CD4-positive, alpha-beta T cell treated with Interferon alpha-2 for 1 hour (primary cell): ENCODE results near the gene DHX38.
"Not testable (repeated sequence)": the region's sequence is repeated elsewhere in the genome, so short reads cannot be mapped to it uniquely, and the experiment has no call there.

Experiments
- DNase-seq, 2 donors: peaks; one replicate each; pipeline ENCODE4 v3.0.0-alpha.2; 2020 to 2022

The DHX38 gene

DNA sequence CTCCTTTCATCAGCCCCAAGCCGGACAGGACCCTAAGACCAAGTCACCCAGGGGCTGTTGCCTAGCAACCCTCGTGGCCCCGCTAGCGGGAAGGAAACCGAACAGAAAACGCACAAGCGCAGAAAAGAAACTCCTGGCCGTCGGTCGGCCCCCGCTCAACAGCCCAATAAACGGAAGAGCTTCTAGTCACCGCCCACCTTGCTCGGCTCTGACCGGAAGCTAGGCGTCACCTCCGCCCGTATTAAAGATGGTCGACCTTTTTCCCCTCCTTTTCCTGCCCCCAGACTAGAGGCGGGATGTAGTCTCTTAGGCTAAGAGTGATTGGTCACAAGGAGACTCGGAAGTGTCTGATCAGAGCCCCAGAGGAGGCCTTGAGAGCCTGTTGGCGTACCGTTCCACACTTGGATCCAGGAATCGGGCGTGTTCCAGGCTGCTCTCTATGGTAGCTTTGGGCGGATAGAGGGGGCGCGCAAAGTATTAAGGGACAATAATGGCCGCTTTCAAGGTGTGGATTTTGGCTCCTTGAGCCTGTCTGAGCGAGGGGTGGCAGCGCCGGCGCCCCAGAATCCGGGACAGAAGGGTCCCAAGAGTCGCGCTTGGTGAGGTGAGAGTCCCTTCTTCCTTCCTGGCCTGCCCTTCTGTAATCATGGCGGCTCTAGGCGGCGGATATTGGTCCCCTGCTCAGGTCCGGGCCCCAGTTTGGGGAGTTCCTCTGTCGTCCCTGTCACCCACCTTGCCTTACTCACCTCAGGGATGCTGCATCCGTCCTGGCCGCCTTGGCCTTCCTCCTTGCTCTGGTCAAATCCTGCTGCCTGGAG is at the start of gene DHX38, which contains the start of gene TXNL4B:
Gene DHX38 (plus strand): TSS at position 400 of the 818 bp plus-strand sequence. CDS start 2,311 bp downstream, outside the sequence.
Gene TXNL4B (minus strand): TSS at position 173 of the 818 bp plus-strand sequence. CDS start 2,871 bp downstream, outside the sequence.
- peak; percentile 96 to 97 for DNase-seq

DNA sequence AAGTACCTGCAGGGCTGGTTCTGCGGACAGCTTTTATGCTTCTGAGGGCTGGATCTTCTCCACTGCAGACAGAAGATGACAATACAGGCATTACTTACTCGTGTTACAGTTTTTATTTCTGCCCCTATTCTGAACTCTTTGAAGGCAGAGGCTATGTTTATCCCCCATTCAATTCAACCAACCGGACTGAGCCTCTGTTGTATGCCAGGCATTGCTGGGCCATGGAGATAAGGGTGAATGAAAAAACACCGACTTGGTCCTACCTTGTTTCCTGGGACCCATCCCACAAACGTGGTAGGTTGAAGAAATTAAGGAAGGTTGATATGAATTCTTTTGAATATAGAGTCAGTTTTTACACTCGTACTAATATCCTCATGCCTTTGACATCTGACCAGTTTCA is 49.4 kb upstream of the DHX38 start:
- no peak for DNase-seq

DNA sequence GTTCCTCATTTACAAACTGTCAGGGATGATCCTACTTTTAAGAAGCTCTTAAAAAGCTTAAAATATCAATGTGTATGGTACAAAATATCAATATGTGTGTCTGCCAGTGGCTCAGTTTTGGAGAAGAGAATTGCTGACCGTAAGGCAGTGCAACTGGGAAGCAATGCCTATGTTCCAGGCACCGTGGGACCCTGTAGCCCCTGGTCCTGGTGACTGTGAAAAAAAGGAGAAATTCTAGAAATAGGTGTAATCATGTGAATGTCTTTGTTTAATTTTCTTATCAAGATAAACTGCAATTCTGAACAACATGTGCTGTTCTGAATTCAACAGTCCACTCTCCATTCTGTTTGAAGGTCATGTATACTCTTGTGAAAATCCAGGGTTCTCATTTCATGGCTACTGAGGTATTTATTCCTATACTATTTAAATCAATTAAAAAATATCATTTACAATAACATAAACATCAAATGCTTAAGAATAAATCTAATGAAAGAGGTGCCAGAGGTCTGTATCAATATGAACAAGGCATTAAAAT is 48.8 kb upstream of the DHX38 start:
- no peak for DNase-seq

DNA sequence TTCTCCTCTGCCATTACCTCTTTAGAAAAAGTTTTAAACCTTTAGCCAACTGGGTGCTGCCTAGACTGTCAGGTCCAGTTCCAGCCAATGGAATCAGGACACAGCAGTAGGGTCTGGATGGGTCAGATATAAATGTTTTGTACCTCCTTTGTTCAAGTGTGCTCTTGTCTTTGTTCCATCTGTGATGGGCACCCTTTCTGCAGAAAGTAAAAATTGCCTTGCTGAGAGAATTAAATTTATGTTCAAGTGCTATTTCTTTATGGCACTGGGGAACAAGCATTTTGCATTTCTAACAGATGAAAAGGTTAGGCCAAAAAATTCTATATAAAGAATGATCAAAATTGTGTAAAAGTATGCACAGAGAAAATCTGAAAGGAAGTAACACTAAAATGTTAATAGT is 44.5 kb upstream of the DHX38 start:
- no peak for DNase-seq

DNA sequence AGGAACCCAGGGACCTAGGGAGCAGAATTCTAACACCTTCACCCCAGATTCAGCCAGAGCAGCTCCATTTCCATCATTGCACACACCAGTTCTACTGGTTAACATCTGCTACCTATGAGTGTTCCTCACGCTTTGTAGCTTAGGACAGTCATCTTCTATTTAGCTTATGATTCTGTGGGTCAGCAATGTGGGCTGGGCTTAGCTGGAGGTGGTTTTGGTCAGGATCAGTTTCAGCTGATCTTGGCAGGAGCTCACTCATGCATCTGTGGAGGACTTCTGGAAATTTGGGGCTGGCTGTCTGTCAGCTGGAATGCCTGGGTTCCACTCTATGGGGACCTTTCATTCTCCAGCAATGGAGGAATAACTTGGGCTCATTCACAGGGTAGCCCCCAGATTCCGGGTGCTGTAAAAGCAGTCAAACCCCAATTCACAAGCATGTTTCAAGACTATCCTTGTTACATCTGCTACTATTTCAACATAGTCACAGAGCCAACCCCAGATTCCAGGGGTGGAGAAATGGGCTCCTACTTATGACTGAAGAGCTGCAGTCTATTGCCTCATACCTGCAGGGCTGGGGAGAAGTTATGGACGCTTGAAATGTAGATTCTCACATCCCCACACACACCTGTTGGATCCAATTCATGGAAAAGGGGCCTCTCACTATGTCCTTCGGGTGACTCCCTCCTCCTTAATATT is 42.7 kb upstream of the DHX38 start:
- no peak for DNase-seq

DNA sequence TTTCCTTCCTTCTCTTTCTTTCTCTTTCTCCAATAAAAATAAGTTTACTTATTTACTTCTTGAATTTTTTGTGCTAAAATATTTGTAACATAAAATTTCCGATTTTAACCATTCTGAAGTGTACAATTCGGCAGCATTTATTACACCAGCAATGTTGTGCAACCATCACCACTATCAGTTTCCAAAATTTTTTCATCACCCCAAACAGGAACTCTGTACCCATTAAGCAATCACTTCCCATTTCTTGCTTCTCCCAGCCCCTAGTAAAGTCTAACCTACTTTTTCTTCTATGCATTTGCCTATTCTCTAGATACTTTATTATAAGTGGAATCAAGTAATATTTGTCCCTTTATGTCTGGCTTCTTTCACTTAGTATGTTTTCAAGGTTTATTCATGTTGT is 41.8 kb upstream of the DHX38 start:
- no peak for DNase-seq

DNA sequence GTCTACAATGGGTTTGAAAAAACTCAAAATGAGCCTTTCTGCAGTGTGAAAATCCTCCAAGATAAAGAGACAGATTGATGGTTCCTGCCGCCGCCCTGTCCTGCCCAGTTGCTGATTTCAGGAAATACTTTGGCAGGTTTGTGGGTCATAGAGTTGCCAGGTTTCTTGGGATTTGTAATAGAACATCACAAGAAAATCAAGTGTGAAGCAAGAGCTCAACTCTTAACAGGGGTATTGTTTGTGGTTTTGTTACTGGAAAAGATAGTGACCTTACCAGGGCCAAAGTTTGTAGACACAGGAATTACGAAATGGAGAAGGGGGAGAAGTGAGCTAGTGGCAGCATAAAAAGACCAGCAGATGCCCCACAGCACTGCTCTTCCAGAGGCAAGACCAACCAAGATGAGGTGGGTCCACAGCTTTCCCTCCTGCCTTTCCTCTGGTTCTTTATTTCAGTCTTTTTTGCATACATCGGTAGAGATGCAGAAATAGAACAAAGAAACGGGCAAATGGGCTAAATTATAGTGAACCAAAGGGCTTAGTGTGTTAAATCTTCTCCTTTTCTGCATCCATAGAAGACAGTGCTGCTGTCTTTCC is 39.3 kb upstream of the DHX38 start, which contains the start of gene HP:
Gene HP (plus strand): TSS at position 252 of the 594 bp plus-strand sequence. CDS start 148 bp downstream, at position 400.
- not testable (repeated sequence) for DNase-seq

DNA sequence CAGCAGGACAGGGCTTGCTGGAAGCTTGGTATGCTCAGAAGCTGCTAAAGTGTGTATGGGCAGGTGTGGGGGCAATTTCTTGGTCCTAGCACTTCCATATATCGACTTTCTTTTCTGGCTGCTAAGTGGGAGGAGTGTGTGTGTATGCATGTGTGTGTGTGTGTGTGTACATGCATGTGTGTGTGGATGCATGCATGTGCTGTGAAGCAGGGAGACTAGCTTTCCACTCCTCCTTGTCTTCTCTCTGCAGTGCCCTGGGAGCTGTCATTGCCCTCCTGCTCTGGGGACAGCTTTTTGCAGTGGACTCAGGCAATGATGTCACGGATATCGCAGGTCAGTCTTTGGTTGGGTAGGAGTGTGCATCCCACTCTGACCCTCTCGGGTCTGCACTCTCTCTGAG is 37.7 kb upstream of the DHX38 start:
- DNase-seq: no peak

DNA sequence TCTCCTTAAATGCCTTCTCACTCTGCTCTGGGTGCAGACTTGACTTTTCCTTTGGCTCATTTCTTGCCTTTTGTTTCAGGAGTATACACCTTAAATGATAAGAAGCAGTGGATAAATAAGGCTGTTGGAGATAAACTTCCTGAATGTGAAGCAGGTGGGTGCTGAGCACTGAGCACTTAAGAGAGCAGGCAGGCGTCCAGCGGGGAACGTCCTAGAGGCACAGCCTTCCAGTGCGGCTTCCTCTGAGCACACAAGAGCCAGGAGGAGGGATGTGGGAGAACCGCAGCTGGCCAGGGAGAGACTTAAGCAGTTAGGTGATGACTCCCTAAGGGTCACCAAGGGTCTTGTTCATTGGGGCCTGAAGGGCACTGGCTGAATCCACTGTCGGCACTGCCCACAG is 36.3 kb upstream of the DHX38 start:
- not testable (repeated sequence) for DNase-seq

DNA sequence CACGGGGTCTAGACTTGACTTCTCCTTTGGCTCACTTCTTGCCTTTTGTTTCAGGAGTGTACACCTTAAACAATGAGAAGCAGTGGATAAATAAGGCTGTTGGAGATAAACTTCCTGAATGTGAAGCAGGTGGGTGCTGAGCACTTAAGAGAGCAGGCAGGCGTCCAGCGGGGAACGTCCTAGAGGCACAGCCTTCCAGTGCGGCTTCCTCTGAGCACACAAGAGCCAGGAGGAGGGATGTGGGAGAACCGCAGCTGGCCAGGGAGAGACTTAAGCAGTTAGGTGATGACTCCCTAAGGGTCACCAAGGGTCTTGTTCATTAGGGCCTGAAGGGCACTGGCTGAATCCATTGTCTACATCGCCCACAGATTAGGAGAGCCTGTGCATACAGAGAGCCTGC is 34.6 kb upstream of the DHX38 start:
- not testable (repeated sequence) for DNase-seq

DNA sequence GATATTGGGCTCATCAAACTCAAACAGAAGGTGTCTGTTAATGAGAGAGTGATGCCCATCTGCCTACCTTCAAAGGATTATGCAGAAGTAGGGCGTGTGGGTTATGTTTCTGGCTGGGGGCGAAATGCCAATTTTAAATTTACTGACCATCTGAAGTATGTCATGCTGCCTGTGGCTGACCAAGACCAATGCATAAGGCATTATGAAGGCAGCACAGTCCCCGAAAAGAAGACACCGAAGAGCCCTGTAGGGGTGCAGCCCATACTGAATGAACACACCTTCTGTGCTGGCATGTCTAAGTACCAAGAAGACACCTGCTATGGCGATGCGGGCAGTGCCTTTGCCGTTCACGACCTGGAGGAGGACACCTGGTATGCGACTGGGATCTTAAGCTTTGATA is 33.2 kb upstream of the DHX38 start:
- no peak for DNase-seq

DNA sequence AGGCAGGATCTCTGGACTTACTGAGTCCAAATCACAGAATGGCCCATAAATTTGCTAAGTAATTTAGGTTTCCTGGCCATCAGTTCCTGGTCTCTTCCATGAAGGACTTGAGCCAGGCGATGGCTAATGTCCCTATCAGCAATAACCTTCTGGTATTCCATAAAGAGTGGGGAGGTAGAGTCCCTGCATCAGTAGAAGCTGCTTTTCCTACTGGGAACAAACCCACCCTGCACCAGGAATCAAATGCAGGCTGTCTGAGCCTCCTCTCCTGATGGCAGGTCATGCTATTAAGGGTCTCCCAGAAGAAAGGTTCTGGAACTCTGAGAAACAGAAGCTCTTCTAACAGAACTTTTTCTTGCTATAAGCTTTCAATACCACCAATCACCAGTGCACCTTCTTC is 32.1 kb upstream of the DHX38 start:
- no peak for DNase-seq

DNA sequence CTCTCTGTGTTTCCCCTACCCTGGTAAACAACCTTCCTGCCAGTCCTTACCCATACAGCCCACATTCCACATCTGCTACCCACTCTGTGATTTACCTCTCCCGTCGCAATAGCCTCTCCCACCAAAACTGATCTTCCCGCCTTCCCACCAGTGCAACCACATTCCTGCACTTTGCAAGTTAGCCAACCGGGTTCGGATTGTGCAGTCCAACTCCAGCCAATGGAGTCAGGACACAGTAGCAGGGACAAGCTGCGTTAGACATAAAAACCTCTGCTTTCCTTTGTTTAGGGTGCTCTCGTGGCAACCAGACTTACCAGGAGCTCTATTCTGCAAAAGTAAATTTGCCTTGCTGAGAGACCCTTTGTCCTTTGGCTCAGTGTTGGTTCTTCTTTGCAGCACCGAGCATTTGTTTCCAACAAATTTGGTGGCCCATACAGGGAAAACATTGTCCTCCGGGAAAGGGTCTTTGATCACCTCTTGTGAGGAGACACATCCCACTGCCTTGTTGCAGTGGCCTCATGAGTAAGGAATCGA is 29.2 kb upstream of the DHX38 start:
- DNase-seq: no peak

DNA sequence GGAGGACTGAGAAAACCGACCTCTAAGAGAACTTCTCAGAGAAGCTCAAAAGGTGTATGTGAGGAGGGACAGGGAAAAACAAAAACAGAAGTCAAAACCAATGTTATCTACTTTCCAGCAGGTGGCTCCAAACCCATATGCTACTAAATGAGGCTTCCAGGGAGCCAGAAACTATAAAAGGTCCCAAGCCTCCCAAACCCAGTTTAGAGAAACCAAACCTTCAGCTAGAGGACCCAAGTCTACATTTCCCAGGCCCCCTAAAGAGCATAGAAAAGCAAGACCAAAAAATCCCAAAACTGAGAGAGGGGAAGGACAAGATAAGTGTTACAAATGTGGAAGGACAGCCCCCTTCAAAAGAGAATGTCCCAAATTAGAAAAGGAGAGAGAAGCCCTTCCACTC is 26.9 kb upstream of the DHX38 start:
- DNase-seq: peak in 1 of 2 donors; percentile 27

DNA sequence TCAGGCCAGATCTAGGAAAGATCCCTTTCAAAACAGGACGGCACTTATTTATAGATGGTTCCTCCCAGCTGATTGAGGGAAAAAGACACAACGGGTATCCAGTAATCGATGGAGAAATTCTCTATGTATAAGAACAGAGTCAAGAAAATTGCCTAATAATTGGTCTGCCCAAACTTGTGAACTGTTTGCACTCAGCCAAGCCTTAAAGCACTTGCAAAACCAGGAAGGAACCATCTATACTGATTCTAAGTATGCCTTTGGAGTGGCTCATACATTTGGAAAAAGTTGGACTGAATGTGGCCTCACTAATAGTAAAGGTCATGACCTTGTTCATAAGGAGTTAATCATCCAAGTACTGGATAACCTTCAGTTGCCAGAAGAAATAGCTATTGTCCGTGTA is 24.7 kb upstream of the DHX38 start:
- DNase-seq: no peak

DNA sequence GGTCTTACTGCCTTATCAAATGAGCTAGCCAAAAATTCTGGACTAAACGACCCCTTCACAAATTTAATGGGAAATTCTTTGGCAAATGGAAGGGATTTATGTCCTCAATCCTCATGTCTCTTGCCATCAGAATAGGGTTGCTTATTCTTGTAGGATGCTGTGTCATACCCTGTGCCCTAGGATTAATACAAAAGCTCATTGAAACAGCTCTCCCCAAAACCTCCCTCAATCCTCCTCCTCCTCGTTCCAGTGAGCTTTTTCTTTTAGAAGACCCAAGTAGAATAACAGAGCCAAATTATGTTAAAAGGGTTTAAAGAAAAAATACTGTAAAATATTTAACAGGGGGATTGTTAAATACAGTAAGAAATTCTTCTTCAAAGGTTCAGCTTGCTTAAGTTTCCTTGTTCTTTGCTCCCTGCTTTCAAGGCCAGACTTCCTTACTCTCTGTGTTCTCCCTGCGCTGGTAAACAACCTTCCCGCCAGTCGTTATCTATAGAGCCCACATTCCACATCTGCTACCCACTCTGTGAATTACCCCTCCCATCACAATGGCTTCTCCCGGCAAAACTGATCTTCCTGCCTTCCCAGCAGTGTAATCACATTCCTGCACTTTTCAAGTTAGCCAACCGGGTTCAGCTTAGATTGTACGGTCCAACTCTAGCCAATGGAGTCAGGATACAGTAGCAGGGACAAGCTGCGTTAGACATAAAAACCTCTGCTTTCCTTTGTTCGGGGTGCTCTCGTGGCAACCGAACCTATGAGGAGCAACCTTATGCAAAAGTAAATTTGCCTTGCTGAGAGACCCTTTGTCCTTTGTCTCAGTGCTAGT is 20.9 kb upstream of the DHX38 start:
- no peak for DNase-seq

DNA sequence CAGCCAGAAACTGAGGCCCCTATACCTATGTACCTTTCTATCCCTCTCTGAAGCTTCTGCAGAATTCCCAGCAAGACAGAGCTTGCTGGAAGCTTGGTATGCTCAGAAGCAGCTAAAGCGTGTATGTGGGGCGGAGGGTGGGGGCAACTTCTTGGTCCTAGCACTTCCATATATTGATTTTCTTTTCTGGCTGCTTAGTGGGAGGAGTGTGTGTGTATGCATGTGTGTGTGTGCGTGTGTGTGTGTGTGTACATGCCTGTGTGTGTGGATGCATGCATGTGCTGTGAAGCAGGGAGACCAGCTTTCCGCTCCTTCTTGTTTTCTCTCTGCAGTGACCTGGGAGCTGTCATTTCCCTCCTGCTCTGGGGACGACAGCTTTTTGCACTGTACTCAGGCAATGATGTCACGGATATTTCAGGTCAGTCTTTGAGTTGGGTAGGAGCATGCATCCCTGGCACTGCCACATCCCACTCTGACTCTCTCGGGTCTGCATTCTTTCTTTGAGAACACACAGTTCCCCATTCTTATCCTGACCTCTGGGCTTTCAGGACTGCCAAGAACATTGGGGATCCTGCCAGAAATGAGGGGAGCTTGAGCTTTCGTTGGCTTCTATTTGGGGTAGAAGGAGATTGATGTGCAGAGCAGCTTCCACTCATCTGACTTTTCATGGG is 20.0 kb upstream of the DHX38 start:
- no peak for DNase-seq

DNA sequence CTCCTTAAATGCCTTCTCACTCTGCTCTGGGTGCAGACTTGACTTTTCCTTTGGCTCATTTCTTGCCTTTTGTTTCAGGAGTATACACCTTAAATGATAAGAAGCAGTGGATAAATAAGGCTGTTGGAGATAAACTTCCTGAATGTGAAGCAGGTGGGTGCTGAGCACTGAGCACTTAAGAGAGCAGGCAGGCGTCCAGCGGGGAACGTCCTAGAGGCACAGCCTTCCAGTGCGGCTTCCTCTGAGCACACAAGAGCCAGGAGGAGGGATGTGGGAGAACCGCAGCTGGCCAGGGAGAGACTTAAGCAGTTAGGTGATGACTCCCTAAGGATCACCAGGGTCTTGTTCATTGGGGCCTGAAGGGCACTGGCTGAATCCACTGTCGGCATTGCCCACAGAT is 18.6 kb upstream of the DHX38 start:
- DNase-seq: not testable (repeated sequence)

DNA sequence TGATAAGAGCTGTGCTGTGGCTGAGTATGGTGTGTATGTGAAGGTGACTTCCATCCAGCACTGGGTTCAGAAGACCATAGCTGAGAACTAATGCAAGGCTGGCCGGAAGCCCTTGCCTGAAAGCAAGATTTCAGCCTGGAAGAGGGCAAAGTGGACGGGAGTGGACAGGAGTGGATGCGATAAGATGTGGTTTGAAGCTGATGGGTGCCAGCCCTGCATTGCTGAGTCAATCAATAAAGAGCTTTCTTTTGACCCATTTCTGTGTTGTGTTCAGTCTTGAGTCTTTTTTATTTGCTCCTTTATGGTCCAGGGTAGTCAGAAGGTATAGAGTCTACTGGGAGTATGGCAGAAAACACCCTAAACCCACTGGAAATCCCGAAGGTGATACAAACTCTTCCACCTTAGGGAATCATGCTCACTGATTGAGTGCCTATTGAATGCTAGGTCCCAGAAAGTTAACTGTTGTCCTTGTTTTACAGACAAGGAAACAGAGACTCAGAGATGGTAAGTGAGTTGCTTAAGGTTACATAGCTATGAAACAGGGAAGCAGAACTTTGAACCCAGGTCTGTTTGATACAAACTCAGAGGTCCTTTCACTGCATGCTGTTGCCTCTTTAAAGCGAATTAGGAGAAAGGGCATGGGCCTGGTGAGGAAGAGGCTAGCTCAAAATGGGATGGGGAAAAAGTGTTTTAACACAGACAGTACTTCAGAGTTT is 16.5 kb upstream of the DHX38 start:
- DNase-seq: not testable (repeated sequence)

DNA sequence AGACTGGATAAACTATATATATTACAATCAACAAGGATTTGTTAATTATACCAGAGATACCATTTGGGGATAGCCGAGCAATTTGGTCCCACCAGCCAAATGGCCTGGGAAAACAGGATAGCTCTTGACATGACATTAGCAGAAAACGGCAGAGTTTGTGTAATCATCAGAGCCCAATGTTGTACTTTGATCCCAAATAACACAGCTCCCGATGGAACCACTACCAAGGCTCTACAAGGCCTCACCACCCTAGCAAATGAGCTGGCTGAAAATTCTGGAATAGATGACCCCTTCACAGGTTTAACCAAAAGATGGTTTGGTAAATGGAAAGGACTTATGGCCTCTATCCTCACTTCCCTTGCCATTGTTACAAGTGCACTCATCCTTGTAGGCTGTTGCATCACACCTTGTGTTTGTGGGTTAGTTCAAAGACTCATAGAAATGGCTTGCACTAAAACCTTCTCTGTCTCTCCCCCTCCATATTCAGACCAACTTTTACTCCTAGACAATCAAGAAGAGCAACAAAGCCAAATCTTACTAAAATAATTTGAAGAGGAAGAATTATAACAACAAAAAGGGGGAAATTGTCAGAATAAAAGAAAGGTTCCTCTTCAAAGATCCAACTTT is 9.8 kb upstream of the DHX38 start:
- no peak for DNase-seq
